GM21737 (cell line): ENCODE data around the gene NFS1.
"Not testable (repeated sequence)": the region's sequence is repeated elsewhere in the genome, so short reads cannot be mapped to it uniquely, and the experiment has no call there.

ENCODE experiments used
- ATAC-seq: cut with Tn5 transposase; IDR thresholded peaks from one replicate; pipeline ENCODE4 v1.9.1; 2021; ENCODE audit warnings: mild to moderate bottlenecking, moderate library complexity; ENCODE audit not compliant: unreplicated experiment

The NFS1 gene

DNA sequence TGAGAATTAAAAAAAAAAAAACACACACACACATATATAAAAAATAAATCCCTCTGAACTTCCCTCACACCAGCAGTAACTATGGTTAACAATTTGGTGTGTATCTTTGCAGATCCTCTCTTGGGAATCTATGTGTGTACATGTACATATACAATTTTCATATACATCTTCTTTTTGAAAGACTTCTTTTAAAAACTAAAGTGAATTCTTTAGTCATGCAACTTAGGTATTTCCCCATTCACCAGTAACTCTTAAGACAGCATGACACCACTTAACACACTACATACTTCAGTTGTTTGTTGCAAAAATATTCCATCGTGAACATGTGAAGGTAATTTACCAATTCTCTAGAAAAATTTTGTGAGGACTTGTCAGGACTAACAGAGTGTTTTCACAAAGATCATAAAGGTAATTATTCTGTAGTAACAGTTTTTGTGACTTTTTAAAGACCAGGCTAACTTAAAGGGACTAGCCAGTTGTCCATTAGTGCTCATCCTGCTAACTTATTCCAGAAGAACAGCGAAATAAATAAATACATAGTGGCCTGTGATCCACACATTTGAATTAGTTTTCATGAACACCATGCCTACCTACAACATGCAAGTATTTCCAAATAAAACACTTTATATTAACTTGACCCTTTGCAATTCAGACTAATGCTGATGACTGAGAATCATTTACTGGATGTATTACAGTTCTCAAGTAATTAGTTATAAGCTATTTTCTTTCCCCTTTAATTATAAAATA is 30.9 kb upstream of the NFS1 start:
- no peak for ATAC-seq

DNA sequence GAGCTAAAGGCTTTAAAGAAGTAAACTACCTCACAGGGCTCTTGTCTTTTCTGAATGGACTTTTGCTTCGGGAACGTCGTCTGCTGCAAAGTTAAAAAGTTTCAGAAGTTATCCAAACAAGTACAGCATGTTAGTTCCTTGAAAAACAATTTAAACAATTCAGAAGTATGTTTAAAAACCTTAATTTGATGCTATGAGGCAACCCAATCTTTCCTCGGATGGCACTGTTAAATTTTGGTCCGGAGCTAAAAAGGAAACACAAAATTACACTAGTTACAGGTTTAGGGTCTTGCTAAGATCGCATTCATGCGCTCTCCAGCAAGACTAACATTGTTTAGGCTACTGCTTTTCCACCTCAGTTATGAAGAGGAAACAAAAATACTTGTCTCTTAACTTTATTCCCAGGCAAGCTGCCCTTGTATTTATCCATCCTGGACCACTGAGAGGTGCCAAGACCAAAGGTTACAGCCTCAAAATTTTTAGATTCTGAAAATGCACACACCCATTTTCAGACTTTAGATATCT is 30.2 kb upstream of the NFS1 start:
- ATAC-seq = no peak

DNA sequence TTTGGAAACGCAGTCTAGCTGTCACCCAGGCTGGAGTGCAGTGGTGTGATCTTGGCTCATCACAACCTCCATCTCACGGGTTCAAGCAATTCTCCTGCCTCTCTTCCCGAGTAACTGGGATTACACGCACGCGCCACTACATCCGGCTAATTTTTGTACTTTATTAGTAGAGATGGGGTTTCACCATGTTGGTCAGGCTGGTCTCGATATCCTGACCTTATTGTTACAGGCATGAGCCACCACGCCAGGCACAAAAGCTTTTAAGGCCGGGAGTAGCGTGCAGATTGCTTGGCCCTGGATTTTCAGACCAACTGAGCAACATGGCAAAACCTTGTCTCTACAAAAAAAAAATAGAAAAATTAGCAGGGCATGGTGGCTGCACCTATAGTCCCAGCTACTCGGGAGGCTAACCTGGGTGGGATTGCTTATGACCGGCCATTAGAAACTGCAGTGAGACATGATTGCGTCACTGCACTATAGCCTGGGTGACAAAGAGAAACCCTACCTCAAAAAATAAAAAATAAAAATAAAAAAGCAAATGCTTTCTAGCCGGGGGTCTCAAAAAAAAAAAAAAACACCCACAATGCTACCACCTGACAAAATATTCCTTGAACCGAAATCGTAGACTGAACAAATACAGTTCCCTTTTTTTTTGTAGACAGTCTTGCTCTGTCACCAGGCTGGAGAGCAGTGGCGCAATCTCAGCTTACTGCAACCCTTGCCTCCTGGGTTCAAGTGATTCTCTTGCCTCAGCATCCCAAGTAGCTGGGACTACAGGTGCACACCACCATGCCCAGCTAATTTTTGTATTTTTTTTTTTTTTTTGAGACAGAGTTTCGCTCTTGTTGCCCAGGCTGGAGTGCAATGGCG is 27.9 kb upstream of the NFS1 start:
- ATAC-seq = no peak

DNA sequence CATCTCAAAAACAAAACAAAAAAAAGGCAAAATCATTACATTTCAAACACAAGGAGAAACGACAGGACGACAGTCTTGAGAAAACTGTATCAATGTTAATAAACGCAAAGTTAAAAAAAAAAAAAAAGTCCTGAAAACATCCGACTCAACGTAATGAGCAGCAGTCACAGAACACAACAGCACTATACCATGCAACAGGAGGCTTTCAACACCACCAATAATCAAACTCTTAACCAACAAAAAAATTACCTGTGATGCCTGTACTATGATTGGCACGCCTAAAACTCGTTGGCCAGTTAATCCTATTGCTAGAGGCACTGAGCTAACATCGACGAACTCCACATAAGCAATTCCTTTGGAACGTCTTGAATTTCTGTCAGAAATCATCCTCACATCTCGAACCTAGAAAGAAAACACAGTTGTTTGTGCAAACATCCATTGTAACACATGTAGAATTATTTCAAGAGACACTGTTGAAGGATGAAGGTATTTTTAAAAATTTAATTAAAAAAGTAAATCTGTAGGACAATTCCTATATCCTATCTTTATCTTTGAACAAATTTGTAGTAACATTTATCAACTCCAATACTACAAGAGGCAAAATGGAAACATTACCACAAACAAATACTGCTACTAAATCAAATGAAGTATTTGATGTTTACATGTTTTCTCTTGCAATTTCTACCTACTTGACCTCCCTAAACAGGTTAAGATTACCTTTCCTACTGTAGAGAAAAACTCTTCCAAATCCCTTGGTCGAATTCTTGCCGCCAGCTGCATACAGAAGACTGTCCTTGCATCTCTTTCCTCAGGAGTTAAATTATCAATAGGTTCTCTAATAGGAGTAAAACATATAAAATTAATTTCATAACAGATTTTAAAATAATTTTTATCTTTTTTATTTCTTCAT is 25.4 kb upstream of the NFS1 start:
- ATAC-seq = no peak

DNA sequence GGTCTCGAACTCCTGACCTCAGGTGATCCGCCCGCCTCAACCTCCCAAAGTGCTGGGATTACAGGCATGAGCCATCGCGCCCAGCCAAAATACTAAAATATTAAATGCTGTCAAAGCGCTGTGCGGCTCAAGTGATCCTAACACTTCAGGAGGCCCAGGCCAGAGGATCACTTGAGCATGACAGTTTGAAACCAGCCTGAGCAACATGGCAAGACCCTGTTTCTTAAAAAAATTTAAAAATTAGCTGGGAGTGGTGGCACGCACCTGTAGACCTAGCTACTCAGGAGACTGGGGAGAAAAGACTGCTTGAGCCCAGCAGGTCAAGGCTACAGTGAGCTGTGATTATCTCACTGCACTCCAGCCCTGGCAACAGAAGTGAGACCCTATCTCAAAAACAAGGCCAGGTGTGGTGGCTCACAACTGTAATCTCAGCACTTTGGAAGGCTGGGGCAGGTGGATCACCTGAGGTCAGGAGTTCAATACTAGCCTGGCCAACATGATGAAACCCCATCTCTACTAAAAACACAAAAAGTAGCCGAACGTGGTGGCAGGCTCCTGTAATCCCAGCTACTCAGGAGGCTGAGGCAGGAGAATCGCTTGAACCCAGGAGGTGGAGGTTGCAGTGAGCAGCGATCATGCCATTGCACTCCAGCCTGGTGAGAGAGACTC is 24.6 kb upstream of the NFS1 start:
- ATAC-seq = not testable (repeated sequence)

DNA sequence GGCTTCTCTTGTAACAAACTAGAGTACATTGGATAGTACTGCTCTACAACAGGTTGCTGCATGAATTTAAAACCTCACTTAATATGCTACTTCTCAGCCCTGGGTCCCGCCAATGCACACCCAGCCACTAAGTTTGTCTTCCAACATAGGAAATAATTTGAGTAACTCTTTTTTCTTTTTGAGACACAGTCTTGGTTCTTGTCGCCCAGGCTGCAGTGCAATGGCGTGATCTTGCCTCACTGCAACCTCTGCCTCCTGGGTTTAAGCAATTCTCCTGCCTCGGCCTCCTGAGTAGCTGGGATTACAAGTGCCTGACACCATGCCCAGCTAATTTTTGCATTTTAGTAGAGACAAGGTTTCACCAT is 24.1 kb upstream of the NFS1 start:
- ATAC-seq = not testable (repeated sequence)

DNA sequence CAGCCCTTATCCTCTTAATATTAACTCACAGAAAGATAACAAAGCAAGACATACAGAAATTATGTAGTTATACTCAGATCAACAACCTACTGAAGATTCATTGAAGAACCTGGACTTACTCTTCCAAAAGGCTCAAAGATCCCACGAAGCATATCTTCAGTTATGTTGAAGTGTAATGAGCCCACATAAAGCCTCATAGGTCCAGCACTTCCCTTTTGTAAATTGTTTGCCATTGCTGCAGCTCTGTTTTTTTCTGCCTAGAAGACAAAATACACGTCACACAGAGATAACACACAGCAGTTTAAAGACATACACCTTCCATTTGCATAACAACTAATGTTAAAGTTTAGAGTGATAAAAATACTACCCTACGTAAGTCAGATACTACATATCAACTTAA is 22.5 kb upstream of the NFS1 start:
- ATAC-seq = no peak

DNA sequence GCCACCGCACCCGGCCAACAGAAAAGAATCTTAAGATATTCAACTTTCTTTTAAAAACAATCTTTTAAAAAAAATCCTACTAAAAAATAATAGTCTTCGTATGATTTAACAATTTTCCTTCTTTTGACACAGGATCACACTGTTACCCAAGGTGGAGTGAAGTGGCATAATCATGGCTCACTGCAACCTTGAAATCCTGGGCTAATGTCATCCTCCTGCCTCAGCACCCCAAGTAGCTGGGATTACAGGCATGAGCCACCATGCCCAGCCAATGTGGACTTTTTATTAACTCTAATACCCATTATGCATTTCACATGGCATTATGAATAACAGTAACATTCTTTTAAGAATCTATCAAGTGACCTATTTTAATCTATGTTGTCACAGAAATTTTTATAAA is 22.1 kb upstream of the NFS1 start:
- no peak for ATAC-seq

DNA sequence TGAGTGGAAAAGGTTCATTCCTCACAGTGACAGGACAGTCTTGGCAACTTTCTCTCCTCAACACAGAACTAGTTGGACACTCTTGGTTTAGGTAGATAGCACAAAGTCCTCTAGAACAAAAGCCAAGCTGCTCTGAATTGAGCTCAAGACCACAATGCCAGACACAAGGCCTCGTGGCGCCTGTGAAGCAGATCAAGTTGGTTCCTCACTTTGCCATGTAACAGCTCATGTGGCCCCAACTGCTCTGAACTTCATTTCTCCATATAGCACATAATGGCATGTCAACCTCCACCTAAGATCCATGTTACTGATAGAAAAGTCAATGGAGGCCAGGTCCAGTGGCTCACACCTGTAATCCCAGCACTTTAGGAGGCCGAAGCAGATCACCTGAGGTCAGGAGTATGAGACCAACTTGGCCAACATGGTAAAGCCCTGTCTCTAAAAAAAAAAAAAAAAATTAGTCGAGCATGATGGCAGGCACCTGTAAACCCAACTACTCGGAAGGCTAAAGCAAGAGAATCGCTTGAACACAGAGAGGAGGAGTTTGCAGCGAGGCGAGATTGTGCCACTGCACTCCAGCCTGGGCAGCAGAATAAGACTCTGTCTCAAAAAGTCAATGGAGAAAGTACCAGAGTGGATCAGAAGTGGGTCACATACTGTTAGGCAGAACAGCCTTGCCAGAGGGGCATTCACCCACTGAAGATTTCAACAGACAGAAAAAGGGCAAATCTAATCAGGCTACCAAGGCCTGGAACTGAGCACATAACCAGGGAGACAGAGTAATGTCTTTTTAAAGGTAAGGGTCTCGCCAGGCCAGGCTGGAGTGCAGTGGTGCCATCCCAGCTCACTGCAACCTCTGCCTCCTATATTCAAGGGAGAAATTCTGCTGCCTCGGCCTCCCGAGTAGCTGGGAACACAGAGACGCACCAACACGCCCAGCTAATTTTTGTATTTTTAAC is 21.3 kb upstream of the NFS1 start:
- no peak for ATAC-seq

DNA sequence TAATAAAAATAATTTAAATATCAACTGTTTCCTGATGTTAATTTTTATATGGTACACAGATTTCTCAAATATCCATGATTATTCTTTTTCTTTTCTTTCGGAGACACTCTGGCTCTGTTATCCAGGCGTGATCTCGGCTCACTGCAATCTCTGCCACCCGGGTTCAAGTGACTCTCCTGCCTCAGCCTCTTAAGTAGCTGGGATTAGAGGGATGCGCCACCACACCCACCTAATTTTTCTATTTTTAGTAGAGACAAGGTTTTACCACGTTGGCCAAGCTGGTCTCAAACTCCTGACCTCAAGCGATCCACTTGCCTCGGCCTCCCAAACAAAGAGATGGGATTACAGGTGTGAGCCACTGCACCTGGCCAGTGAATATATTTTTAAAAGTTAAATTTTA is 20.6 kb upstream of the NFS1 start:
- ATAC-seq = no peak

DNA sequence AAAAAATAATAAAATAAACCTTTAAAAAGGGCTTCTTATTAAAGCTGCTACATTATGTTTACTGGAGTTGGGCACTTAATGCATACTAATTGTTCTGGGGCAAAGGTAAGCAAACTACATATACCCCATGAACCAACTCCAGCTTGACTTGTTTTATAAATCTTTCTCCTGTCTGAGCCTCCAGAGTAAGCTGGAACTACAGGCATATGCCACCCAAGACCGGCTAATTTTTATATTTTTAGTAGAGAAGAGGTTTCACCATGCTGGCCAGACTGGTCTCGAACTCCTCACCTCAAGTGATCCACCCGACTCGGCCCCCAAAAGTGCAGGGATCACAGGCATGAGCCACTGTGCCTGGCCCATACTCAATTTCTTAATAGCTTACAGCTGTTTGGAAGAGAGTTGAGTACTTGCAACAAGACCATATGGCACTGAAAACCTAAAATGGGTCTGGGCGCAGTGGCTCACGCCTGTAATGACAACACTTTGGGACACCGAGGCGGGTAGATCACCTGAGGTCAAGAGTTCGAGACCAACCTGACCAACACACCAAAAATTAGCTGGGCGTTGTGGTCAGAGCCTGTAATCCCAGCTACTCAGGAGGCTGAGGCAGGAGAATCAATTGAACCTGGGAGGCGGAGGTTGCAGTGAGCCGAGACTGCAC is 20.0 kb upstream of the NFS1 start:
- ATAC-seq = no peak

DNA sequence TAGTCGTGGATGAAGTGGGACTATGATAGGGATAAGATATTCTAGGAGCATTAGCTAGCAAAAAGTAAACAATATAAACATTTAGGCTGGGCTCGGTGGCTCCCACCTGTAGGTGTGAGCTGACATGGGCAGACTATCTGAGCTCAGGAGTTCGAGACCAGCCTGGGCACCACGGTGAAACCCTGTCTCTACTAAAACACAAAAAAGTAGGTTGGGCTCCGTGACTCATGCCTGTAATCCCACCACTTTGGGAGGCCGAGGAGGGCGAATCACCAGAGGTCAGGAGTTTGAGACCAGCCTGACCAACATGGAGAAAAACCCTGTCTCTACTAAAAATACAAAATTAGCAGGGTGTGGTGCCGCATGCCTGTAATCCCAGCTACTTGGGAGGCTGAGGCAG is 19.2 kb upstream of the NFS1 start:
- ATAC-seq = not testable (repeated sequence)

DNA sequence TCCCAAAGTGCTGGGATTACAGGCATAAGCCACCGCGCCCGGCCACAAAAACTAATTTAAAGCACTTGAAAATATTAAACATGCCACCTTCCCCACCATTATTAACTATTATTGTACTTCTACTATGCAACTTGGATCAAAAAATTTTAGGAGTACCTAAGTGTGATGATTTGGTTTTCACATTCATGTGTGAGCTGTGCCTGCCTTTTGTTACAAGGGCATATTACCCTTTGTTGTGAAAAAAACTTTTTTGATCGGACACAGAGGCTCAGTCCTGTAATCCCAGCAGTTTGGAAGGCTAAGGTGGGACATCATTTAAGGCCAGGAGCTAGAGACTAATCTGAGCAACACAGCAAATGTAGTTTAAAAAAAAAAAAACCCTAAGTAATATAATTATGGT is 17.2 kb upstream of the NFS1 start:
- no peak for ATAC-seq

DNA sequence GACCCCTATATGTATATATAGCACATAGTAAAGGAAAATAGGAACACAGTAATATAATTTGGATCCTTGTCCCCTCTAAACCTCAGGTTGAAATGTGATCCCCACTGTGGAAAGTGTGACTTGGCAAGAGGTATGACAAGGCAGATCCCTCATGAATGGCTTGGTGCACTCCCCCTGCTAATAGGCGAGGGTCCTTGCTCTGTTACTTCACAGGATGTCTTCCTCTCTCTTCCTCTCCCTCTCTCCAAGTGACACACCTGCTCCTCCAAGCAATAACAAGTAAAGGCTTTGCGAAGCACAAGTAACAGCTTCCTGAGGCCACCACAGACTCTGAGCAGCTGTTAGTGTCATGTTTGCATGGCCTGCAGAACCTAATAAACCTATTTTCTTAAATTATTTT is 16.5 kb upstream of the NFS1 start:
- no peak for ATAC-seq

DNA sequence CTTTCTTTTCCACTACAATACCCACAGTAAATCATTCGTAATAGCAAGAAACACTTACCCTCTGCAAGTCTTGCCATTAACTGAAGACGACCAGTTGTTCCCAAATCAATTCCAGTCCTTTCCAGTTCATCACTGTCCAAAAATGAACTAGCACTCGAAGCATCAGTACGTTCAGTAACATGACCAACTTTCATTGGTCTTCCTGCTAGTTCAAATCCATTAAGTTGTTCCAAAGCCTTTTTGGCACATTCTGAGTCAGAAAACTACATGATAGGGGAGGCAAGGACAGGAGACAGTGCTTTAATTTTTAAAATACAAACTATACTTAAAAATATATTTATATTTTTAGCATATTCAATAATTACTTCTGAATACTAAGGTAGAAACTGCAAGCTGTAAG is 15.0 kb upstream of the NFS1 start:
- ATAC-seq = no peak

DNA sequence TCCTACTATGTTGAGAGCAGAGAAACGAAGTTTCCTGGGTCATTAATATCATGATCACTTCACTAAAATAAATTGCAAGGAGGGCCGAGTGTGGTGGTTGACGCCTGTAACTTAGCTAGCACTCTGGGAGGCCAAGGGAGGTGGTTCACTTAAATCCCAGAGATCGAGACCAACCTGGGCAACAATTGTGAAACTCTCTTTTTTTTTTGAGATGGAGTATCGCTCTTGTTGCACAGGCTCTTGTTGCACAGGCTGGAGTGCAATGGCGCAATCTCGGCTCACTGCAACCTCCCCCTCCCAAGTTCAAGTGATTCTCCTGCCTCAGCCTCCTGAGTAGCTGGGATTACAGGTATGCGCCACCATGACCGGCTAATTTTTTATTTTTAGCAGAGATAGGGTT is 14.0 kb upstream of the NFS1 start:
- not testable (repeated sequence) for ATAC-seq

DNA sequence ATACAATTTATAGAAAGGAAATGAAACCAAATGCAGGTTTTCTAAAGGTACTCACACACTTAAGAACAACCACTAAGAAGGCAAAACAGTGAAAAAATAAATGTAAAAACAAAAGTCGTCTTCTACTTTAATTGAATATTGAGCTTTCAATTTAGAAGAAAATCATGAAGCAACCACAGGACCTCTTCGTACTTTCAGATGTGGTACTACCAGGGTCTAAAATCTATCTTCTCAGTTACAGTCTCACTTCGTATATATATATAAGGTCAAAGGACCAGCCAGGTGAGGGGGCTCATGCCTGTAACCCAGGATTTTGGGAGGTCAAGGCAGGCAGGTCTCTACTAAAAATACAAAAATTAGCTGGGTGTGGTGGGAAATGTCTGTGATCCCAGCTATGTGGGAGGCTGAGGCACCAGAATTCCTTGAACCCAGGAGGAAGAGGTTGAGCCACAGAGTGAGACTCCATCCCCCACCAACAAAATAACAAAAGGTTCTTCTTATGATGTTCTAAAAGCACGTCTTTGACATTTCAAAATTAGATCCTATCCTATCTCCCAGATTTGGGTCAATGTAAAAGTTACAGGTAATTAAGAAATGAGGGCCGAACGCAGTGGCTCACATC is 12.5 kb upstream of the NFS1 start:
- ATAC-seq = no peak

DNA sequence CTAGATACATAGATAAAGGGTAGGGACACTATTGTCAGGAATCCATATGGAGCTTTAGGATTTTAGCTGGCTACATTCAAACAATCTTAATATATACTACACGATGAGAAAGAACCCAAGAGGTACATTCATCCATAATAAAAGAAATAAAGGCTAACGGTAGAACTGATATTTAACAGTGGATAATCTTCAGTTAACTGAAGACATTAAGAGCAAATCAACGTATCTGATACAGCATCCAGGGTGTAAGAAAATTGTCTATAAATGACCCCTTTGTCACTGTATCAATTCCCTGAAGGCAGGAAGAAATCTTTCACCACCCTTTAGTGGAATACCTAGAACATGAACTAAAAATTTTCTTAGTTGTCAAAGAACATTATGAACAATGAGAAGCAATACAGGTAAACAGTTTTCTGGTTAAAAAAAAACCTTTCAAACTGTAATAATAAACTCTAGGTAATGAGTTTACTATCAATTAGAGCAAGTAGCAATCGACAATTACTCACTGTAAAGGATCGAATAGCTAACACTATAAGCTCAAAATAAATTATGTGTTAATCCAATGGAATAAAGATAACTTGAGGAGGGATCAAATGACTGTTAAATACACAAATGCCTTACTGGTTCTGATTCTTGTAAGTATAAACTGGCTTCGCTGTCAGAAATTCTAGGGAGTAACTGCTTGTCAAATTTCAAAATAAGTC is 11.9 kb upstream of the NFS1 start:
- ATAC-seq = no peak
